Neuron (in vitro differentiated cells): ENCODE results near the gene UNC5C.

Experiments used
- H2AFZ ChIP-seq: one replicate; pipeline ENCODE4 v1.6.1; 2013; ENCODE audit warnings: low read depth, mild to moderate bottlenecking, inconsistent platforms, low read length, moderate library complexity
- H3K27me3 ChIP-seq: one replicate; pipeline ENCODE4 v1.6.1; 2013; ENCODE audit warnings: low read length; ENCODE audit not compliant: insufficient read depth
- H3K36me3 ChIP-seq: one replicate; pipeline ENCODE4 v1.6.1; 2013; ENCODE audit warnings: low read length; ENCODE audit not compliant: insufficient read depth
- H3K4me1 ChIP-seq: one replicate; pipeline ENCODE4 v1.6.1; 2013; ENCODE audit warnings: low read length; ENCODE audit not compliant: insufficient read depth
- H3K4me3 ChIP-seq: 2 replicates; pipeline ENCODE4 v1.5.1; 2013; ENCODE audit warnings: mild to moderate bottlenecking, low read length, moderate library complexity
- H3K9me3 ChIP-seq: one replicate; pipeline ENCODE4 v1.6.1; 2013; ENCODE audit warnings: low read length

Gene UNC5C

DNA sequence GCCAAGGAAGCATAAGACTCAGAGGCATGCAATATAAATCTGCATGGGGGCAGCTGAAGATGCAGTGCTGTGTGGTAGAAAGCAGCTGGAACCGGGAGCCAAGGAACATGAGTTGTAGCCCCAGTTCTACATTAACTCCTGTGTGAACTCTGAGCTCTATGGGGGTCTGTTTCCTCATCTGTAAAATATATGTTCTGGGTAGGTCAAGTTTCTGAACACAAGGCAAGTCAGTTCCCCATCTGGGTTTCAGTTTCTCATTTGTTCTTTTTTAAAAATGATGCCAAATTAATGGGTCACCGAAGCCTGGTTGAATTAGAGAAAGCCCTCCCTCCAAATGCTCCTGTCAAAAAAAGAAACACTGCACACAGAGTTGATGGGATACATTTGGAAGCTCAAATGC, 24.0 kb downstream of the UNC5C start:
- Histone ChIP-seq H3K4me1 (no peaks in the 10 kb centered on the region), H2AFZ (no peak overlapping the region), H3K27me3 (no peaks in the 10 kb centered on the region), H3K9me3 (no peaks in the 10 kb centered on the region), H3K36me3 (no peaks in the 10 kb centered on the region), H3K4me3 (no peak overlapping the region)

DNA sequence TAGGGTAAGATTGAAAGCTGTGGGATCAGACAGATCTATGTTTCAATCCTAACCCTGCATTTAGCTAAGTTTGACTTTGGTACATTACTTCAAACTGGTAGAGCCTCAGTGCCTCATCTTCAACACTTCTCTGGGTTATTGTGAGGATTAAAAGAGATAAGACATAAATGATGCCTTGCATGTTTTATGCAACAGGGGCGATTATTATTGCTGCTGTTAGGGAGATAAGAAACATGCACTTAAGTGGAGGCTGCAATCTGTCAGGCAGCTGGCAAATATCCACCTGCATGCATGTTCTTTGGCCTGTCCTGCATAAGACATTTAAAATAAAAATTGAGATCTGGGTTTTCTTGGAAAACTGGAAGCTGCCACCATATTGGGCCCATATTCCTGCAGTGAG, 24.6 kb downstream of the UNC5C start:
- H2AFZ ChIP-seq = no peak overlapping the region
- no peaks in the 10 kb centered on the region for H3K4me1 ChIP-seq
- H3K36me3 ChIP-seq = no peaks in the 10 kb centered on the region
- H3K4me3 ChIP-seq = no peak overlapping the region
- no peaks in the 10 kb centered on the region for H3K9me3 ChIP-seq
- no peaks in the 10 kb centered on the region for H3K27me3 ChIP-seq

DNA sequence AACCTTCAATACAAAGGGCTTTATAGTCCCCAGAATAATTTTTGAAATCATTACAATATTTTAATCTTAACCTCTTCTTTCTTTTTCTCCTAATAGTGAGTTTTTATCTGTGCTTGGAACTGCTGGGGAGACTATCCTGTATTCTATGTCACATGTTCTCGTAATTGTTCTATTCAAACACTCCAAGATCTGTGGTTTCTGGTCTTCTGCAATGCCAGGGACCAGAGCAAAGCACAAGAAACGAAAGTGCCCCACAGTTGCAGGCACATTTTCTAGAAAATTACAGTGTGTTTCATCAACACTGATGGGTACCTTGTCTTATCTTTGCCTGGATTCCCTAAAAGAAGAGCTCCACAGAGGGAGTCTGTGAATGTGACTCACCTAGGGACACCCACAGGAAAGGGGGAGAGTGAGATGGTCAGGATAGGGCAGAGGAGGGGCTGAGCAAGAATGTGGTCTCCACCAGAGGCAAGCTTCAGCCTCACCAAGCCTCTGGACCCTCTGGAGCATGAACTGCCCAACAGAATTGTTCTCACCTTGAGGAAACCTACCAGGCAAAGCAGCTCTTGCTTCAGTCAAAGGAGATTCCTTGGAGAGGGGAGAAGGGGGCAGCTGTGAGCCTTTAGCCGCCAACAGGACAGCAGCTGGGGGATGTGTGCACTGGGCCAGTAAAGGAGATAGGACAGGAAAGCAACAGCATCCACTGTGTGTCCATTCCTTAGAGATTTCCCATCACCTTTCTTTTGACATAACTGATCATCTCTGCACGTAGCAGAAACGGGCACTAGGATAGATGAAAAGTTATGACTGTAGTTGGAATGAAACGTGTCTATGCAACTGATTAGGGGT, 25.9 kb downstream of the UNC5C start:
- Histone ChIP-seq H3K36me3 (no peaks in the 10 kb centered on the region), H2AFZ (no peak overlapping the region), H3K4me1 (no peaks in the 10 kb centered on the region), H3K4me3 (no peak overlapping the region), H3K27me3 (no peaks in the 10 kb centered on the region), H3K9me3 (no peaks in the 10 kb centered on the region)

DNA sequence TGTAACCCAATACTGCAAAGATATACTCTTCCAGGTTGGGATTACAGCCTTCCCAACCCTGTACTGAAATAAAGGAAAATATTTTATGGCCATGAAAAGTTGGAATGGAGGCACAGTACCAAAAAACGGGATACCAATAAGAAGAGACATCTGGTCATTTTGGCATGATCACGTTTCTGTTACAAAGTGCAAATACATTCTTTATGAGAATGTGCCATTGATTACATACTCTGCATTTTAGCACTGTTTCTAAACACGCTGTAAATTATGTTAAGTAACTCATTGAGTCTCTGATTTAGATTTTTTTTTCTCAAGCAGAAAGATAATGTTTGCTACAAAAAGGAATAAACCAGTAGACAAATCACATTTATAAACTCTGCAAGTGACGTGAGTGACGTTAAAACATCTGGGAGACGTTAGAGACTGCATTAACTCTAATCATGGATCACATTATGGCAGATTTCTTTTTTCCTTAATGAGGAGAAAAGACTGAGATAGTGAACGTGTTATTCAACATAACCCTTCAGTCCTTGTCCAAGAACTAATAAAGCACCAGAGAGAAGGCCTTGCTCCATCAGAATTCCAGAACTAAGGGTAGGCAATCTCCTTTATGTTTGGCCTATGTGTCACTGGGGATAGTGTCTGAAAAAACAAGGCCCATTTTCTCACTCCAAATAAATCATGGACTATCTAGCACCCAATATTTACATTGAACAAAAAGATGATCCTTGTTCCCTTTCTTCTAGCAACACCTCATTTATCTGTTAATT, 31.0 kb downstream of the UNC5C start:
- H3K36me3 ChIP-seq = no peaks in the 10 kb centered on the region
- peaks cover 2% of the 10 kb centered on the region for H3K4me1 ChIP-seq
- H3K4me3 ChIP-seq = no peak overlapping the region
- no peaks in the 10 kb centered on the region for H3K27me3 ChIP-seq
- H2AFZ ChIP-seq = no peak overlapping the region
- no peaks in the 10 kb centered on the region for H3K9me3 ChIP-seq

DNA sequence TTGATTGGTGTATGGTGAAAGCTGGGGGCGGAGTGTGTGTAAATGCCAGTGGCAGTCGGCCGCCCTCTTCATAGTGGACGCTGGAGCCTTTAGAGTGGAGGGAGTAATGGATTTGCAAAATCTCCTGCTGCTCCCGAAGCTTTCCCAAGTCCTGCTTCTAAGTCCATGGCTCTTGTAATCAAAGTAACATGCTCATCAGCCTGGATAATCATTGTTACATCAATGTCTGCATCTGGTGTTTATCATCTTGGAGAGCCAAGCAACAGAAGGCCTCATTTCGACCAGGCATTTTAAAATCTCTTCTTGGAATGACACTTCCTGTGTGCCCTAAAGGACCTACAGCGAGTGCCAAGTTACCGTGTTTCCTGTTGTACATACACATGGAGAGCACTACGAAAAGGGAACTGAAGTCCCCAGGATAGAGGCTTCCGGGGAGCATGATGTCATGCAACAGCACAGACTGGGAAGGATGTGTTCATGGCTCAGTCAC, 32.2 kb downstream of the UNC5C start:
- no peak overlapping the region for H2AFZ ChIP-seq
- H3K9me3 ChIP-seq = no peaks in the 10 kb centered on the region
- peaks cover 10% of the 10 kb centered on the region for H3K4me1 ChIP-seq
- no peaks in the 10 kb centered on the region for H3K27me3 ChIP-seq
- no peak overlapping the region for H3K4me3 ChIP-seq
- H3K36me3 ChIP-seq = no peaks in the 10 kb centered on the region

DNA sequence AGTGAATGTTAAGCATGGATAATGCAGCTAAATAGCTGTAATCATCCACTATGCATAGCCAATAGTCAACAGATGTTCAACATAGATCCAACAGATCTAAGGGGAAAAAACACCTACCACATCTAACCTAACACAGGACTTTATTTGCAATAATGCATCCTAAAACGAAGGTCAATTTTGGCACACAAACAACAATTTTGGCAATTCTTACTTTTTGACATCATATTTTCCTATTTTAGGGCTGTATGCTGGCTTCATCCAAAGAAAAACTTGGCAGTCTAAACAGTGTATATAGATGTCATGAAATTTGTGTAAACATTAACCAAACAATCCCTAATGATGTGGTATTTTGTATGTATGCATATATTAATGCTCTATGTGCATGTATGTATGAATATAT, 33.2 kb downstream of the UNC5C start:
- H3K4me1 ChIP-seq = peaks cover 10% of the 10 kb centered on the region
- H2AFZ ChIP-seq = no peak overlapping the region
- no peaks in the 10 kb centered on the region for H3K9me3 ChIP-seq
- H3K27me3 ChIP-seq = no peaks in the 10 kb centered on the region
- no peak overlapping the region for H3K4me3 ChIP-seq
- no peaks in the 10 kb centered on the region for H3K36me3 ChIP-seq

DNA sequence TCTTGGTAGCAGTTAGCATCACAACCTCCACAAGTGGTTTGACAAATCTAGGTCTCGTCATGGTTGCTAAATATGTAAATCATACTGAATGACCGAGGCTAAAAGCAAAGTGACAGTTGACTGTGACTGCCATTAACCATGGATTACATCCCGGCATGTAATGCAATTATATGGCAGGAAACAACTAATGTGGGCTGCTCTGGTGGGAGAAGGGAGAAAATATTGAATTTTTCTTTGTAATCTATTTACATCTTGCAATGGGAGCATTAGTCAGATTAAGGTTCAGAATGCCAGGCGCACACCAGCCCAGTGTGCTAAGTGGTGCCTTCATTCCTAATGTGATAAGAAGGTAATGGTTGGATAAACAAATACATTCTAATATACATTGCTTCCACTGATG, 35.8 kb downstream of the UNC5C start:
- Histone ChIP-seq H2AFZ (no peak overlapping the region), H3K4me1 (peaks cover 10% of the 10 kb centered on the region), H3K36me3 (no peaks in the 10 kb centered on the region), H3K4me3 (no peak overlapping the region), H3K27me3 (no peaks in the 10 kb centered on the region), H3K9me3 (no peaks in the 10 kb centered on the region)

DNA sequence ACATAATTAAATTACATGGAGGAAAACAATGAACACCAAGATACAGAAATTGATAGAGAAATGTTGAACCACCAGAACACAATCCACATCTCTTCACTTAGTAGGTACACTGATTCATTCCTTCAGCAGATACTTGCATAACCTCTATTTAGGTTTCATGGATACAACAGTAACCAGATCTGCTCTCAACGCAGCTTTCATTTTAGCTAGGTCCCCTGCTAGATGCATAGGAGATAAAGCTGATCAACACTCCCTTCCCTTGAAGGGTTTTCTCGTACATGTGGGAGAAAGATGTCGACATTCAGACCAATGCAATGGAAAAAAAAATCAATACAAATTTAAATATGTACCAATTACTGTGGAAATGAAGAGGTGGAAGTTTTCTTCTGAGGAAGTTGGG, 37.3 kb downstream of the UNC5C start:
- Histone ChIP-seq H3K36me3 (no peaks in the 10 kb centered on the region), H2AFZ (no peak overlapping the region), H3K4me3 (no peak overlapping the region), H3K4me1 (peaks cover 10% of the 10 kb centered on the region), H3K27me3 (no peaks in the 10 kb centered on the region), H3K9me3 (no peaks in the 10 kb centered on the region)

DNA sequence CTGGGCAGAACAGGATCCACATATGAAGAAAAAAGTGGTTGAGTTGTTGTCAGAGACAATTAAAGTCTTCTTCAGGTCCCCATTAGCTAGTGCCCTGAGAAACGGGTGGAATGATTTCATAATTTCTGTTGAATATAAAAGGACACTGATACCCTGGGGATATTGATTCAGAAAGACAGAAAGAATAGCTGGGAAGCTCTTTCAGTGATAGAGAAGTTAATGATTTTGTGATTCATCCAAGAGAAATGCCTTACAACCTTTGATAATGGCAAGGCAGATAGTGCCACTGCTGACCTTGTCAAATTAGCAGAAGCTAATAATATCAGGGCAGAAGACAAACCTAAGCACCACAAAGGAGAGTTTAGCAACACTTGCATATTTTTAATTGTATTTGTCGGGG, 37.9 kb downstream of the UNC5C start:
- Histone ChIP-seq H3K27me3 (no peaks in the 10 kb centered on the region), H3K4me3 (no peak overlapping the region), H3K4me1 (peaks cover 13% of the 10 kb centered on the region), H2AFZ (no peak overlapping the region), H3K9me3 (no peaks in the 10 kb centered on the region), H3K36me3 (no peaks in the 10 kb centered on the region)

DNA sequence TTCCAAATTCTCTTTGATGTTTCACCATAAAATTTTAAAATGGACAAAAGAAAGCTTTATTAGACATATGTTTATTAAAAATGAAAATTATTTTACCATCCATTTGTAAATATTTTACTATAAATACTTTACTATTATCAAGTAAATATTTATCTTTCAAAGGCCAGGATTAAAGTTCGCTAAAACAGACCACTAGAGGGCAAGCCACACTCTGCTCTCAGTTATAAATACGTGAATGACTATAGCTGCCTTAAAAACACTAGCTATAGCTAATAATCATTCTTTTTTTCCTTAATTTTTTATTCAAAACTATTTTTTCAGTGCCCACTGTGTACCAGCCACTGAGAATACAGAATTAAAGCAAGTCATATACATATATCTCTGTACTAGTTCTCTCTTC, 38.6 kb downstream of the UNC5C start:
- no peak overlapping the region for H3K4me3 ChIP-seq
- no peaks in the 10 kb centered on the region for H3K9me3 ChIP-seq
- H2AFZ ChIP-seq = no peak overlapping the region
- no peaks in the 10 kb centered on the region for H3K27me3 ChIP-seq
- H3K36me3 ChIP-seq = no peaks in the 10 kb centered on the region
- peaks cover 20% of the 10 kb centered on the region for H3K4me1 ChIP-seq

DNA sequence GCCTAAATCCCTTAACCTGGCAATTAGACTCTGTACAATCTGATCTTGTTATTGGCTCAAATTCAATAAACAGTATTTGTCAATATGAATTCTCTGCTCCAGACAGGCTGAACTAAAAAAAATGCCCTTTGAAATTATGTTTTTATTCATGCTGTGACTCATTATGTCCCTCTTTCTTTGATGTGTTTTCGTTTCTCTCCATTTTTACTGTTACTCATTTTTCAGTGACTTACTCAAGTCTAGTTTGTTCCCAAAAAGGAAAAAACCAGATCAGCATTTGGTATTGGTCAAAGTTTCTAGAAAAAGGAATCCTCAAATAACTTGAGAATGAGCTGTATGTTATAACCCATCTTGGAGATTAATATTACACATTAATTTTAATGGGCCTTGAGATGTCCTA, 40.4 kb downstream of the UNC5C start:
- Histone ChIP-seq H2AFZ (no peak overlapping the region), H3K27me3 (no peaks in the 10 kb centered on the region), H3K4me3 (no peak overlapping the region), H3K36me3 (no peaks in the 10 kb centered on the region), H3K9me3 (no peaks in the 10 kb centered on the region), H3K4me1 (peaks cover 26% of the 10 kb centered on the region)

DNA sequence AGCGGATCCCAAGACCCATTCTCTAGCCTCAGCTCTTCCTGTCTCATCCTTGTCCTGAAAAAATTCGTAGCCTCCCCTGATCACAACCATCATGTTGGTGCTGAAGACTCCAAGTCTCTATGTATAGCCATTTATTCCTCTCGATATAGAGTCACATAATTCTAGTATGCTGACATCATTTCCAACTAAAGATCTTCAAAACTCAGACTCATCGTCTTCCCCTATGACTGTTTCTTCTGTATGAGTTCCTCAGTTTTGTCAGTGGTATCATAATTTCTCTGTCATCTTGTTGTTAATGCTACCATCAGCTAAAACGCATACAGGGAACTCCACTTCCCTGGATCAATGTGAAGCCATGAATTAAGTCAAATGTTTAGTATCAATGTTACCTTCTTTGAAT, 41.2 kb downstream of the UNC5C start:
- Histone ChIP-seq H2AFZ (no peak overlapping the region), H3K36me3 (no peaks in the 10 kb centered on the region), H3K4me3 (no peak overlapping the region), H3K27me3 (no peaks in the 10 kb centered on the region), H3K9me3 (no peaks in the 10 kb centered on the region), H3K4me1 (peaks cover 26% of the 10 kb centered on the region)

DNA sequence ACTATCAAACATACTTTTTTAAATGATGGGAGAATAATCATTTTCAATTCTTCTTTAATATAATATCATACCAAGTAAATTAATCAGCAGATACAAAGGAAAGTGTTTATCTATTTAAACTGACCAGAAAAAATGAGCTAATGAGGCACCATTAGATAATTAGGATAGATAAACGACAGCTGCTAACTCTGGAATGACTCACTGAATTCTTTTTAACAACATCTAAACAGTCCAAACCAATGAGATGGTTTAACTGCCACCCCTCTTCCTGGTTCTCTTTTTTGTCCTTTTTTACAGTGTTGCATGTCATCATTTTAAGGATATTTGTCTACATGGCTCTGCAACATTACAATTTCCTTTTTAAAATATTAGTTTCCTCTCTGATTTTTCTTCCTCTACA, 41.6 kb downstream of the UNC5C start:
- Histone ChIP-seq H3K4me1 (peaks cover 23% of the 10 kb centered on the region), H3K27me3 (no peaks in the 10 kb centered on the region), H2AFZ (no peak overlapping the region), H3K9me3 (no peaks in the 10 kb centered on the region), H3K4me3 (no peak overlapping the region), H3K36me3 (no peaks in the 10 kb centered on the region)
